Occipital lobe (tissue), 2 donors: ENCODE measurements around the gene C9orf152. TPM values are rescaled to one million over a fixed set of nuclear protein-coding genes. Genes with fewer than 3 reads are reported as not detected.
A peak's percentile ranks its signal among the peaks of the same experiment; 100 is the strongest.
"Not testable (repeated sequence)": the region's sequence is repeated elsewhere in the genome, so short reads cannot be mapped to it uniquely, and the experiment has no call there.

ENCODE experiments used
- DNase-seq: peaks from one replicate; lab custom pipeline; 2025; lab: John Stamatoyannopoulos, UW
- total RNA-seq: library from RNA; depleted of rRNA; stranded (reverse); fragments of >200 nt; gene quantifications from one replicate; pipeline ENCODE4 v1.2.3, GENCODE V29; 2014

Gene C9orf152
- total RNA-seq, result not detected

DNA sequence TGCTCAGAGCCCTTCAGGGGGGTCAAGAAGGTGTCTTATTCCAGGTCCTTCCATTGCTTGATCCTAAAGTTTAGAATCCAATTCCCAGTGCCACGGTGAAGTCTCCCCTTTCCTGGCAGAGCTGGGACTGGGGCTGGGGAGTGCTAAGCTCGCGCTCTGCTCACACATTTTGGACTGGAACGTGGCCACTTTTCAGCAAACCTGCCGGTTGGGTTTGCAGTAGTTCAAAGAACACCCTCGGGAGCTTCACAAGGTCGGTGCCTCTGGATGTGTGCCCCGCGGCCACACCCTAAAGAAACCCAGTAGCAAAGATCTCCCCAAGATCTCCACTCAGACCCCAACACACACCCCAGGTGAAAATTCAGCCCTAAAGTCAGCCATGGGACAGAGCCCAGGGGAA lies at the start of gene C9orf152:
TSS of gene C9orf152 (minus strand) at position 129 of the 400 bp plus-strand sequence. CDS start 580 bp downstream, outside the sequence.
- no peak for DNase-seq

DNA sequence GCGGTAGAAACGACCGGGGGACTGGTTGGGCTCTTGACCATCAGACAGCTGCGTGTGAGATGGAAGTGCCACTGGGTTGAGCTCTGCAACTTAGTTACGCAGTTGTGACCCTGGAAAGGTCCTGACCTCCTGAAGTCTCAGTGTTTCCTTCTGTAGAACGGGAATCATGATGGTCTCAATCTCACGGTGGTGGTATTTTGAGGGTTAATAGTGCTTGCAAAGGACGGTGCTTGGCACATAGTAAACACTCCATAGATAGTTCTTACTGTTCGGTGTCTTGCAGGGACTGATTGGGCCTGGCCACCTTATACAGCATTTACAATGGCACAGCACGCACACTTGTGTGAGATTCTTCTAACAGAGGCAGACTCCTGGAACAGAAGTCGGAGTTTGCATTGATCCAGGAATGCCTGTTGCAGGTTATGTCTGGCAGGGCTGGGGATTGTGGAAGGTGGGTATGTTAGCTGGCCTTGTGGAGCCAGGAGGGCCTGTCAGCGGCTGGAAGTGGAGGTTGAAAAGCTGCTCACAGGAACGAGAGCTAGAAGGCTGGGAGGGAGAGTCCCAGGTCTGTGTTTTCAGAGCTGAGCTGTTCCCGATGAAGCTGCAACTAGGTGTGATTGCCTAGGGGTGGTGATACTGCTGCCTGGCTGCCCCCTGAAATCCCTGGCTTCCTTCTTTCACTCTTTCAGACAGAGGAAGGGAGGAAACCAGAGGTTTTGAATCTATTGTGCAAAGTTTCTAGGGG lies 49.3 kb upstream of the C9orf152 start:
- DNase-seq, result peak; percentile 6

- DNase-seq, result peak; percentile 94
Observed at GRCh38 chr9:110256380-110257096, 48.6 kb upstream of the C9orf152 start, which contains the start of gene TXN. TSS of gene TXN (minus strand) at chr9:110256507. CDS start at chr9:110256435, 72 bp downstream.

DNA sequence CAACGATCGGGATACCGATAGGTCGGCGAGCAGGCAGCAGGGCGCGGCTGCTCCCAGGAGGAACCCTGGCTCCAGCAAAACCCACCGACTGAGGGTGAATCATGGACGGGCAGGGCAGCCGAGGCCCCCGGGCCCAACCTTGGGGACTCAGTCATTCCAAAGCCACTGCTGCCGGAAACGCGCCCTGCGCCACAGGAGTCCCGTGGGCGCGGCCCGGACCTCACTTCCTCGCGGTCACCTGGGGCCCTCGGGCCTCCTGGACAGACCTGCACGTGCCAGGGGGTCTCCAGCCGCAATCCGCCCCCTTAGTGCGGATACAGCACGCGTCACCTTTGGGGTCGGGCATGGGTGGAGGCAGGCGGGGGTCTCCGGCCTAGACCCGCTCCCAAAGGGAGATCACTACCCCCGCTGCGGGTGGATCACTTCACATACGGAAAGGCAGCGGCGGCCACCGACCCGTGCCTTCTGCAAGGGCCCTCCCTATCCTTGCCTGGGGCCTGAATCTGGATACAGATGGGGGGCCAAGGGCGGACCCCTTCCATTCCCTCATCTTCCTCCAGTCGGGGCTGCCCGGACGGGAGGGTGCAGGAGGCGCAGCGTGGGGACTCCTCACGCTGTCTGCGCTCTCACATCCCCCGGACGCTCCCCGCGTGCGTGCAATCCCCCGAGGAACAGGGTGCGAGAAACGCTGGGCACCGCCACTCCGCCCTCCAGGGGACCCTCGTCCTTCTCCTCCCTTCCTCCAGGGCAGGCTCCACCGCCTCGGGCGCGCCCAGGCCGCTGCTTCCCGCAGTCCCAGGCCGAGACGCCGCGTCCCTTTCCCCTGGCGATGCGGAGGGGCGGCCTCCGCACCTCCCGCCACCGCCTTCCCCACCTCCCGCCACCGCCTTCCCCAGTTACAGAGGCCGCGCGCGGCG lies 47.8 kb upstream of the C9orf152 start:
- DNase-seq, result peak; percentile 30

- no peak for DNase-seq
Observed at GRCh38 chr9:110255034-110255462, 47.1 kb upstream of the C9orf152 start.

- DNase-seq, result no peak
Observed at GRCh38 chr9:110254500-110254899, 46.5 kb upstream of the C9orf152 start.

DNA sequence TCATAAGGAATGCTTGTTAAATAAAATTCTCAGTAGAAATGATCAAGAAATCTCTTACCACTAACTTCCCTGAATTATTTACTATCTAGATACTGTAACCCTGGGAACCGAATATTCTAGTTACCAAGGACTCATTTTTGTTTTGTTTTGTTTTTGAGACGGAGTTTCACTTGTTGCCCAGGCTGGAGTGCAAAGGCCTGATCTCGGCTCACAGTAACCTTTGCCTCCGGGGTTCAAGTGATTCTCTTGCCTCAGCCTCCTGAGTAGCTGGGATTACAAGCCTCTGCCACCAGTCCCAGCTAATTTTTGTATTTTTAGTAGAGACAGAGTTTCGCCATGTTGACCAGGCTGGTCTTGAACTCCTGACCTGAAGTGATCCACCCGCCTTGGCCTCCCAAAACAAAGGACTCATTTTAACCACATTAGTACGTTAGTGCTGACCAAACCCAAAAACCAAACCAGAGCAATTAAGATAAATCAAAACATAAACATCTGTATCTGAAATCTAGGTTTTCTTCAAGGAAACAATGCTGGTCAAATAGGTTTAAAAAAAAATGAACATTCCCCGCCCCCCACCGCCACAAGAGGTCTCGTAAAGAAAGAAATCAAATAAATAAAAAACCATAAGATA lies 44.7 kb upstream of the C9orf152 start:
- no peak for DNase-seq

DNA sequence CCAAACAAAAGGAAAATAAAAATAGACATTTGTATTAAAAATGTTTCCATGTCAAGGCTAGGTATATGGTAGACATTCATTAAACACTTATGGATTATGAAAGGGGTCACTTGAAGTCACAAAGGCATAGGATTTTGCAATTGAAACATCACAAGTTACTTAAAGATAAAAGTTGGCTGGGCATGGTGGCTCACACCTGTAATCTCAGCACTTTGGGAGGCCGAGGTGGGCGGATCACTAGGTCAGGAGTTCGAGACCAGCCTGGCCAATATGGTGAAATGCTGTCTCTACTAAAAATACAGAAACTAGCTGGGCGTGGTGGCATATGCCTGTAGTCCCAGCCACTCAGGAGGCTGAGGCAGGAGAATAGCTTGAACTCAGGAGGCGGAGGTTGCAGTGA lies 43.8 kb upstream of the C9orf152 start:
- not testable (repeated sequence) for DNase-seq

DNA sequence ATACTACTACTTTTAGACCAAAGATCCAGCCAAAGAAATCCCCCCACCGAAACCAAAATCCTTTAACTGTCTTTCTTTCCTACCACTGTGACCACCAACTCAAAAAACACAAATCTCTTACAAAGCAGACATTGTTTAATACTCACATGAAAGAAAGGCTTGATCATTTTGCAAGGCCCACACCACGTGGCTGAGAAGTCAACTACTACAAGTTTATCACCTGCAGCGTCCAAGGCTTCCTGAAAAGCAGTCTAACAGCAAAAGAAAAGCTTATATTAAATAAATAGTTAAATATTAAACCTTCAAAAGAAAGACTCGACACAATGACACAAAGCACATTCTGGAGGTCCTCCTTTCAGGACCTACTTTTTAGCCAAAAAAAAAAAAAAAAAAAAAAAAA lies 43.3 kb upstream of the C9orf152 start:
- DNase-seq, result no peak

DNA sequence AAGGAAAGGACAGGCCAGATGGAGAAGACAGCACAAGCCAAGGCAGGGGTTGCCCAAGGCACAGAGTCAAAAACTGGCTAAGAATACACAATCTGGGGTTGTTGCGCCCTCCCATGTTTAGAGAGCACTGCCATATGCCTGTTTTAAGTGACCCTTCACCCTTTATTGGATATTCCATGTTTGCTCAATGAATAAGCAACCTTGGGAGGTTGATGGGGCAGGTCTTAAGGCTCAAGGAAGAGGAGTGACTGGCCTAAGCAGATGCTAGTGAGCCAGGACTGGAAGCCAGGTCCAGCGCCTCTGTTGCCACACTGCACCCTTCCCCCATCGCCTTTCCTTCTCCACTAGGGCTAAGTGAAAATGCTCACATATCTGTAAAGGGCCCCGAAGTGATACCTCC lies 41.6 kb upstream of the C9orf152 start:
- no peak for DNase-seq

DNA sequence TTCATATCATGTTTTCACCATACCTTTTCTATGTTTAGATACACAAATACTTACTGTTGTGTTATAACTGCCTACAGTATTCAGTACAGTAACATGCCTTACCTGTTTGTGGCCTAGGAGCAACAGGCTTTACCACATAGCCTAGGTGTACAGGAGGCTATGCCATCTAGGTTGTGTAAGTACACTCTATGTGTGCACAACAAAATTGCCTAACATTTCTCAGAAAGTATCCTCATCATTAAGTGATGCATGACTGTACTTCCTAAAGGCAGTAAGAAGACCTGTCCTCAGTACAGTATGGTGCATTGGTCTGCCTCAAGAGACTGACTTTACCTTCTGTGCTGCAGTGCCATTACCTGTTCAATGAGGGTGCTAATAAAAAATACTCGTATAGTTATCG lies 40.4 kb upstream of the C9orf152 start:
- DNase-seq, result no peak

- no peak for DNase-seq
Observed at GRCh38 chr9:110246214-110246613, 38.3 kb upstream of the C9orf152 start.

DNA sequence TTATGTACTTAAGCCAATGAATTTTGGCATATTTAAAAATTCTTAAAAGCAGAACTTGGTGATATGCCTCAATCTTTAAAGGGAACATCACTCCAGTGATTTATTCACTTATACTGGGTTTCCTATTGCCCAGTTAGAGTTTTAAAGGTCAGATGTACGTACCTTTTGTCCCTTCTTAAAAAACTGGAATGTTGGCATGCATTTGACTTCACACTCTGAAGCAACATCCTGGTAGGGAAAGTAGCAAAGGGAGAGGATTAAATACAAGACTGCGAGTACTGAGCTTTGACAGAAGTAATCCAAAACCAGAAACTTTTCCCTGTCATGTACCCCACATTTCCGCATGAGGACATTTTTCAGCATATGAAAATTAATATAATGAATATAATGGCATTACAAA lies 36.7 kb upstream of the C9orf152 start:
- no peak for DNase-seq

- DNase-seq, result no peak
Observed at GRCh38 chr9:110241858-110242321, 33.9 kb upstream of the C9orf152 start.

DNA sequence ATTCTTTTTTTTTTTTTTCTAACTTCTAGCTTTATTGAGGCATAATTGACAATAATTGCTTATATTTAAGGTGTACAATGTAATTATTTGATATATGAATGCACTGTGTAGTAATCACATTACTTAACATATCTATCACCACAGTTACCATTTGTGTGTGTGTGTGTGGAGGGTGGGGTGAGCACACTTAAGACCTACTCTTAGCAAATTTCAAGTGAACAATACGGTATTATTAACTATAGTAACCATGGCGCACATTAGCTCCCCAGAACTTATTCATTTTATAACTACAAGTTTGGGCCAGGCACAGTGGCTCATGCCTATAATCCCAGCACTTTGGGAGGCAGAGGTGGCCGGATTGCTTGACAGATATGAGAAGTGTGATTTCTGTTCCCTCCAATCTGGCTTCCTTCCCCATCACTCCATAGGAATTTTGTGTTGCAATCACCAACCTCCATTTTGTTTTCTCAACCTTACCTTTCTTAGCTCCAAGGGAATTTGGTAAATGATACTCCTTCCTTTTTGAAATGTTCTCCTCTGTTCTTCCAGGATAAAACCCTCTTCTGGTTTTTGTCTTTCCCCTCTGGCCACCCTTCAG lies 33.4 kb upstream of the C9orf152 start:
- DNase-seq, result no peak

GRCh38 chr9:110240198-110240597 lies 32.2 kb upstream of the C9orf152 start:
- DNase-seq, result no peak

DNA sequence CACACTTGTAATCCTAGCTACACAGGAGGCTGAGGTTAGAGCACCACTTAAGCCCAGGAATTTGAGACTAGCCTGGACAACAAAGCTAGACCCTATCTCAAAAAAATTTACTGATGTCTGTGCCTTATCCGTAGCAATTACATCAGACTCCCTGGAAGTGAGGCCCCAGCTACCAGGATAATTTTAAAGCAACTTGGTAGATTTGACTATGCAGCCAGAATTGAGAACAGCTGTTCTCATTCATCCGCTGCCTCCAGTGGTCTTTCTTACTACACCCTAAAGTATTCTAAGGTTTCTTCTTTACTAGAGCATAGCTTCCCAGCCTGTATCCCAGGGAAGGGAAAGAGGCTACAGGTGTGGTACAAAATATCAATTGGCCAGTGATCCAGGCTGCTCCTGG lies 20.4 kb upstream of the C9orf152 start:
- DNase-seq, result no peak

DNA sequence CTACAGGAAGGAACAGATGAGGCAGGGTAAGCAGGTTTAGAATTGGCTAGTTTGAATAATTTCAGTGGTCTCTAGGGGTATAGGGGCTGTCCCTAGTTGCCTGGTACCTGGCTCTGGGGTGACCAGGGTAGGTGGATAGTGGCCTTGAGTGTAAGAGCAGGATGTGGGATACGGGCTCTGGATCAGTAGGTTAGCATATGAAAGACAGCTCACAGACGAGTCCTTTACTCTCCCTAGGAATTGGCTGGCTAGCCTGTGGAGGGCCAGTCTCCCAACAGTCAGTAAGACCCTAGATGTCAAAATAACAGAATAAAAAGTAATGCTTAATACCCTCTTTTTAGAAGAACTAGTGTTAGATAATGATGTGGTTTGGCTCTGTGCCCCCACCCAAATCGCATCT lies 16.6 kb upstream of the C9orf152 start:
- DNase-seq, result no peak

DNA sequence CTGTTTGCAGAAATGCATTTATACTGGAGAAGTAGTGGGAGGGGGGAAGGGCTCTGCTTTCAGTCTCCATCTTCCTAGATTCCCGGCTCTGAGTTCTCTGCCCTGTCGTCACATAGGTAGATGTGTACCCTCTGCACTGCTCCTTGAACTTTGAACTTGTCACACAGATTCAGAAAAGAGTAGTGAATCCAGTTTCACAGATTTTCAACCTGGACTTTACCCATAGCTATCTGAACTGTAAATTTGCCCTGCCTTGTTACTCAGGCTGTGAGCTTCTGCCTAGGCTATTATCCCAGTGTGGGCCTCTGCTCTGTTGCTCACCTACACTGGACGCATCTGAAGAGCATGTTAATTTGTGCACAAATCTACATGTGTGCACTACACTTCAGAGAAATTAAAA lies 12.8 kb upstream of the C9orf152 start:
- no peak for DNase-seq

- no peak for DNase-seq
Observed at GRCh38 chr9:110217656-110218099, 9.7 kb upstream of the C9orf152 start.
